Neutrophil (primary cell): ENCODE data around the gene MPC2.
A peak's percentile ranks its signal among the peaks of the same experiment; 100 is the strongest.

Experiments used
- H3K27ac ChIP-seq: fragments of 200-600 bp; sonication (generic); 2 replicates; pipeline ENCODE4 v1.5.1; 2016; ENCODE audit warnings: mild to moderate bottlenecking, moderate library complexity
- H3K27me3 ChIP-seq: fragments of 200-600 bp; sonication (generic); 2 replicates; pipeline ENCODE4 v1.6.0; 2016; ENCODE audit warnings: mild to moderate bottlenecking
- H3K36me3 ChIP-seq: fragments of 200-600 bp; sonication (generic); 2 replicates; pipeline ENCODE4 v1.5.1; 2017
- H3K4me1 ChIP-seq, 2 experiments: fragments of 200-600 bp in 1 of 2; sonication (generic) in 1 of 2; 1 replicate in 1 of 2; 2 replicates in 1 of 2; pipeline versions ENCODE4 v1.5.1 to v1.6.1; 2013 to 2016; ENCODE audit warnings: low read depth in 1 of 2, low read length in 1 of 2, mild to moderate bottlenecking in 1 of 2, moderate library complexity in 1 of 2; ENCODE audit not compliant: control insufficient read depth in 1 of 2, insufficient read depth in 1 of 2
- H3K4me3 ChIP-seq, 2 experiments: fragments of 200-600 bp in 1 of 2; sonication (generic) in 1 of 2; 1 replicate in 1 of 2; 2 replicates in 1 of 2; pipeline ENCODE4 v1.5.1; 2013 to 2016; ENCODE audit warnings: low read depth in 1 of 2, low read length in 1 of 2, mild to moderate bottlenecking in 1 of 2, moderate library complexity in 1 of 2
- H3K9me3 ChIP-seq: fragments of 200-600 bp; sonication (generic); 2 replicates; pipeline ENCODE4 v1.5.1; 2016
- TF ChIP-seq, protein P1 (sequence below): fragments of 200-600 bp; sonication (generic); IDR thresholded peaks from 2 replicates; pipeline ENCODE4 v1.5.1; 2016; ENCODE audit warnings: antibody characterized with exemption

The MPC2 gene

DNA sequence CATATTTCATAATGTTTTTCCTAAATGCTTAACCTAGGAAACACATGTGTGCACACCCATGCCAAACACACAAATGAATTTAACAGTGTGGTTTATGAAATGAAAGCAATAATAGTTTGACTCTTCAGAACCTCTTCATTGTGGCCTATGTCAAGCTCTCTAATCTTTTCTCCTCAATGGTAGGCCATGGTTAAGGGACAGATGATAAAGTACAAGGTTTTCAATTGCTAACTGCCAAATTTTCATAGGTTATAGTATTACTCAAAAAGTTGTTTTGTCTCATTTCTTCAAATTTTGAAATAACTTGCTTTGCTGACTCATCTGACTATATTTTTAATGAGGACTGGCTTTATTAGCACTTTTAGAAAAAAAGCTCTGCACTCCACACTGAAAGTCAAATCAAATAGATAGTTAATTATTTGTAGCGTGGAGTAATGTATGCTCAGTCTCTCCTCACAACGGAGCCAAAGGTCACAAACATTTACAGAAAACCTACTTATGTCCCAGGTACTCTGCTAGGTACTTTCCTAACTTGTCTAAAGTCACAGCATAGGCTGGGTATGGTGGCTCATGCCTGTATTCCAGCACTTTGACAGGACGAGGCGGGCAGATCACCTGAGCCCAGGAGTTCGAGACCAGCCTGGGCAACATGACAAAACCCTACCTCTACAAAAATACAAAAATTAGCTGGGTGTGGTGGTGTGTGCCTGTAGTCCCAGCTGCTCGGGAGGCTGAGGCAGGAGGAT is 19.9 kb downstream of the MPC2 start:
- no peaks in the 10 kb centered on the region for H3K4me1 ChIP-seq
- no peaks in the 10 kb centered on the region for H3K9me3 ChIP-seq
- no peaks in the 10 kb centered on the region for H3K27me3 ChIP-seq
- no peak overlapping the region for H3K4me3 ChIP-seq
- TF ChIP-seq, protein P1, sequence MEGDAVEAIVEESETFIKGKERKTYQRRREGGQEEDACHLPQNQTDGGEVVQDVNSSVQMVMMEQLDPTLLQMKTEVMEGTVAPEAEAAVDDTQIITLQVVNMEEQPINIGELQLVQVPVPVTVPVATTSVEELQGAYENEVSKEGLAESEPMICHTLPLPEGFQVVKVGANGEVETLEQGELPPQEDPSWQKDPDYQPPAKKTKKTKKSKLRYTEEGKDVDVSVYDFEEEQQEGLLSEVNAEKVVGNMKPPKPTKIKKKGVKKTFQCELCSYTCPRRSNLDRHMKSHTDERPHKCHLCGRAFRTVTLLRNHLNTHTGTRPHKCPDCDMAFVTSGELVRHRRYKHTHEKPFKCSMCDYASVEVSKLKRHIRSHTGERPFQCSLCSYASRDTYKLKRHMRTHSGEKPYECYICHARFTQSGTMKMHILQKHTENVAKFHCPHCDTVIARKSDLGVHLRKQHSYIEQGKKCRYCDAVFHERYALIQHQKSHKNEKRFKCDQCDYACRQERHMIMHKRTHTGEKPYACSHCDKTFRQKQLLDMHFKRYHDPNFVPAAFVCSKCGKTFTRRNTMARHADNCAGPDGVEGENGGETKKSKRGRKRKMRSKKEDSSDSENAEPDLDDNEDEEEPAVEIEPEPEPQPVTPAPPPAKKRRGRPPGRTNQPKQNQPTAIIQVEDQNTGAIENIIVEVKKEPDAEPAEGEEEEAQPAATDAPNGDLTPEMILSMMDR: no peak
- H3K36me3 ChIP-seq: peaks cover 30% of the 10 kb centered on the region
- H3K27ac ChIP-seq: no peak overlapping the region

DNA sequence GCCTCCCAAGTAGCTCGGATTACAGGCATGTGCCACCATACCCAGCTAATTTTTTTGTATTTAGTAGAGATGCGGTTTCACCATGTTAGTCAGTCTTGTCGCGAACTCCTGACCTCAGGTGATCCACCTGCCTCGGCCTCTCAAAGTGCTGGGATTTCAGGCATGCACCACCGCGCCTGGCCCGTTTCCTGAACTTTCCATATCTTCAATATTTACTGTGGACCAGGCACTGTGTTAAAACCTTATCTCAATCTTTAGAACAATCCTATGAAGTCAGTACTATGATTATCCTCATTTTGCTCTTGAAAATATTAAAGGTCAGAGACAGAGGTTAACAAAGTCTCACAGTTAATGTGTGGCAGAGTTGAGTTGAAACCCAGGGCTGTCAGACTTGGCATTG is 21.3 kb downstream of the MPC2 start:
- peaks cover 30% of the 10 kb centered on the region for H3K36me3 ChIP-seq
- H3K4me3 ChIP-seq: no peak overlapping the region

DNA sequence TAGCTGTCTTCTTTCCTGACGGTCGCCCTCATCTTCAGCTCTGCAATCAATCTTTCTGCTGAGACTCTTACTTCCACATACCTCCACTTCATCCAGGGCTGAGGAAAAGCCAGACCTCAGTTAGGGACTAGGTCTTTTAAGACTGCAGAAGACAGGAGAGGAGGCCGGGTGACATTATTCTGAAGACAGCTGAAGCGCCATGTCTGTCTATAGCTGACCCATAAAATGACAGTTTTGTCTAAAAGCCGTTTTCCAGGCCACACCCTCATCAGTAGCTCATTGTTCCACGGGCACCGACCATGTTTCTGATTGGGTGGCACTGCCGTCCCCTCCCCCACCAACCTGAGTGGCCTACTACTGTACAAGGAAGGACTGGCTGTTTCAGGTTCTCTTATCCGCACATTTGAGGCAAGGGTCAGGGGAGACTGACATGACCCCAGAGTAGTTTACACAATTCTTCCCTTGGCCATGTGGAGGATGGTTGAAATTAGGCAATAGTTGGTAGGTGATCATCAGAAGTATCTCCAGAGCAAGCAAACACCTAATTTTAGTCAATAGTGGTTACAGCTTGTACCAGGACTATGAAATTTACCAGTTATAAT is 22.9 kb downstream of the MPC2 start, which contains the start of gene ADCY10:
ADCY10 (minus strand) TSS at position 240 of the 602 bp plus-strand sequence. CDS start 8,994 bp downstream, outside the sequence.
- H3K4me1 ChIP-seq: peaks cover 9 to 23% of the 10 kb centered on the region in 2 experiments
- H3K36me3 ChIP-seq: peaks cover 30% of the 10 kb centered on the region
- no peaks in the 10 kb centered on the region for H3K9me3 ChIP-seq
- no peak within 1 kb of the TSS for H3K4me3 ChIP-seq
- TF ChIP-seq, protein P1: no peak
- H3K27me3 ChIP-seq: no peaks in the 10 kb centered on the region
- no peak within 1 kb of the TSS for H3K27ac ChIP-seq

More for the DNA sequence above, 21.3 kb downstream of the MPC2 start:
- TF ChIP-seq, protein P1: no peak
- no peaks in the 10 kb centered on the region for H3K27me3 ChIP-seq
- no peaks in the 10 kb centered on the region for H3K9me3 ChIP-seq
- H3K27ac ChIP-seq: no peak overlapping the region
- H3K4me1 ChIP-seq: peaks cover 4 to 11% of the 10 kb centered on the region in 2 experiments

DNA sequence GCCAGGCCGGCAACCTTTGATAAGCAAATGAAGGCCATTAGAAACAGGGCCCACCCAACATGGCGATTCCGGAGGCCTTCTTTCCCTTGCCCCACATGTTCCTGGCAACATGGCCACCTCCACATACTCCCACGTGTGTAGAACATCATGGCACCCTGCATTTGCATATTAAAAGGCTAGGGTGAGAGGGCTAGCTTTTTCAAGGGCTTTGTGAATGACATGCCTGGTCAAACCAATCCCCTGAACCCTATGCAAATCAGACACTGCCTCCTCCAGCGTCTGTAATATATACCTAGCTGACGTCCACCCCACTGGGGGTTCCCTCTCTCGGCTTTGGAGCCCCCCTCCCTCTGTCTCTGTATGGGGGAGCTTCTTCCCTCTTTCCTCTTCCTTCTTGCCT is 24.6 kb downstream of the MPC2 start:
- TF ChIP-seq, protein P1: no peak
- Histone ChIP-seq H3K4me1 (peaks cover 14 to 31% of the 10 kb centered on the region in 2 experiments), H3K27ac (no peak overlapping the region), H3K4me3 (no peak overlapping the region), H3K27me3 (no peaks in the 10 kb centered on the region), H3K36me3 (peaks cover 22% of the 10 kb centered on the region), H3K9me3 (no peaks in the 10 kb centered on the region)

DNA sequence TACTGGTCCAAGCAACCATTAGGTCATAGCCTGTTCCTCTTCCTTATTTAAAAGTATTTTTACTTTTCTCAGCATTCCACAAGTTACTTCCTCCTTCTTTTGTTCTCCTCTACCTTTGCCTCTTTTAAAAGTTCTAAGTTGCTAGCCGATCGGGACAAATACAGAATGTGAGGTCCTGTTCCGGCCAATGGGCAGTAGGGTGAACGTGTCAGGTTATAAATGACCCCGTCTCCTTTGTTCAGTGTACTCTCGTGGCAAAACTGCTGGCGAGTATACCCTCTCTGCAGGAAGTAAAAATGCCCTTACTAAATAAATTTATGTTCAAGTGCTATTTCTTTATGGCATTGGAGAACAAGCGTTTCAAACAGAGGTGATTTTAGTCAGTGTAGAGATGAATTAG is 25.5 kb downstream of the MPC2 start:
- Histone ChIP-seq H3K9me3 (no peaks in the 10 kb centered on the region), H3K27ac (peak overlapping the region; percentile 55), H3K4me3 (no peak overlapping the region), H3K36me3 (peaks cover 13% of the 10 kb centered on the region), H3K4me1 (peaks cover 22 to 38% of the 10 kb centered on the region in 2 experiments), H3K27me3 (no peaks in the 10 kb centered on the region)
- TF ChIP-seq, protein P1: no peak
